Measurements from ENCODE around the gene TNFSF11.

TNFSF11 gene

GRCh38 chr13:42631181-42631580, 57.2 kb downstream of the TNFSF11 start:
- H3K9ac ChIP-seq (ENCODE audit: low read length), result no peak overlapping the region
- no peaks in the 10 kb centered on the region for H3K4me1 ChIP-seq (ENCODE audit: insufficient read depth, low read length, severe bottlenecking)
- H3F3A ChIP-seq (ENCODE audit: insufficient read depth, low read length), result no peaks in the 10 kb centered on the region
- H3K9me3 ChIP-seq (ENCODE audit: low read length), result no peaks in the 10 kb centered on the region
- no peaks in the 10 kb centered on the region for H3K9me2 ChIP-seq (ENCODE audit: low read depth, low read length)
- H2AFZ ChIP-seq (ENCODE audit: low read length), result no peak overlapping the region
- H3K27me3 ChIP-seq (ENCODE audit: insufficient read depth, low read length), result no peaks in the 10 kb centered on the region
- no peaks in the 10 kb centered on the region for H3K79me2 ChIP-seq (ENCODE audit: insufficient read depth, low read length)
- no peak overlapping the region for H3K4me2 ChIP-seq (ENCODE audit: low read length)
- no peak overlapping the region for H3K27ac ChIP-seq (ENCODE audit: low read depth, low read length, poor library complexity, severe bottlenecking)
- H4K20me1 ChIP-seq (ENCODE audit: insufficient read depth, low read length), result no peaks in the 10 kb centered on the region
- TF ChIP-seq EZH2 (IDR thresholded peaks at IDR 0.05; ENCODE audit: borderline replicate concordance, low read length) (no peak), CTCF (IDR thresholded peaks at IDR 0.05; ENCODE audit: low read length) (no peak)
- H3K4me3 ChIP-seq (ENCODE audit: low read depth, low read length, poor library complexity, severe bottlenecking), result no peak overlapping the region
- no peaks in the 10 kb centered on the region for H3K36me3 ChIP-seq (ENCODE audit: insufficient read depth, low read length)

GRCh38 chr13:42633495-42633894, 59.5 kb downstream of the TNFSF11 start:
- H3K9me2 ChIP-seq (ENCODE audit: low read depth, low read length), result no peaks in the 10 kb centered on the region
- no peaks in the 10 kb centered on the region for H3K79me2 ChIP-seq (ENCODE audit: insufficient read depth, low read length)
- no peaks in the 10 kb centered on the region for H3K4me1 ChIP-seq (ENCODE audit: insufficient read depth, low read length, severe bottlenecking)
- H3K9ac ChIP-seq (ENCODE audit: low read length), result no peak overlapping the region
- H2AFZ ChIP-seq (ENCODE audit: low read length), result no peak overlapping the region
- H3K9me3 ChIP-seq (ENCODE audit: low read length), result no peaks in the 10 kb centered on the region
- no peaks in the 10 kb centered on the region for H3K27me3 ChIP-seq (ENCODE audit: insufficient read depth, low read length)
- no peak for TF ChIP-seq EZH2 (IDR thresholded peaks at IDR 0.05; ENCODE audit: borderline replicate concordance, low read length)
- no peak for TF ChIP-seq CTCF (IDR thresholded peaks at IDR 0.05; ENCODE audit: low read length)
- no peaks in the 10 kb centered on the region for H3K36me3 ChIP-seq (ENCODE audit: insufficient read depth, low read length)
- H3F3A ChIP-seq (ENCODE audit: insufficient read depth, low read length), result no peaks in the 10 kb centered on the region
- no peaks in the 10 kb centered on the region for H4K20me1 ChIP-seq (ENCODE audit: insufficient read depth, low read length)
- H3K4me3 ChIP-seq (ENCODE audit: low read depth, low read length, poor library complexity, severe bottlenecking), result no peak overlapping the region
- no peak overlapping the region for H3K4me2 ChIP-seq (ENCODE audit: low read length)
- no peak overlapping the region for H3K27ac ChIP-seq (ENCODE audit: low read depth, low read length, poor library complexity, severe bottlenecking)

GRCh38 chr13:42638101-42638500, 64.1 kb downstream of the TNFSF11 start:
- H3K27me3 ChIP-seq (ENCODE audit: insufficient read depth, low read length), result no peaks in the 10 kb centered on the region
- no peak overlapping the region for H3K4me2 ChIP-seq (ENCODE audit: low read length)
- no peaks in the 10 kb centered on the region for H3F3A ChIP-seq (ENCODE audit: insufficient read depth, low read length)
- H3K9me2 ChIP-seq (ENCODE audit: low read depth, low read length), result no peaks in the 10 kb centered on the region
- no peak overlapping the region for H3K27ac ChIP-seq (ENCODE audit: low read depth, low read length, poor library complexity, severe bottlenecking)
- H3K9me3 ChIP-seq (ENCODE audit: low read length), result no peaks in the 10 kb centered on the region
- no peaks in the 10 kb centered on the region for H3K79me2 ChIP-seq (ENCODE audit: insufficient read depth, low read length)
- H3K4me1 ChIP-seq (ENCODE audit: insufficient read depth, low read length, severe bottlenecking), result no peaks in the 10 kb centered on the region
- no peaks in the 10 kb centered on the region for H3K36me3 ChIP-seq (ENCODE audit: insufficient read depth, low read length)
- H2AFZ ChIP-seq (ENCODE audit: low read length), result no peak overlapping the region
- TF ChIP-seq CTCF (IDR thresholded peaks at IDR 0.05; ENCODE audit: low read length) (no peak), EZH2 (IDR thresholded peaks at IDR 0.05; ENCODE audit: borderline replicate concordance, low read length) (no peak)
- H4K20me1 ChIP-seq (ENCODE audit: insufficient read depth, low read length), result no peaks in the 10 kb centered on the region
- H3K4me3 ChIP-seq (ENCODE audit: low read depth, low read length, poor library complexity, severe bottlenecking), result no peak overlapping the region
- H3K9ac ChIP-seq (ENCODE audit: low read length), result no peak overlapping the region

All from OCI-LY1 (cell line).